Measurements from ENCODE around the gene HPCAL1.

DNA sequence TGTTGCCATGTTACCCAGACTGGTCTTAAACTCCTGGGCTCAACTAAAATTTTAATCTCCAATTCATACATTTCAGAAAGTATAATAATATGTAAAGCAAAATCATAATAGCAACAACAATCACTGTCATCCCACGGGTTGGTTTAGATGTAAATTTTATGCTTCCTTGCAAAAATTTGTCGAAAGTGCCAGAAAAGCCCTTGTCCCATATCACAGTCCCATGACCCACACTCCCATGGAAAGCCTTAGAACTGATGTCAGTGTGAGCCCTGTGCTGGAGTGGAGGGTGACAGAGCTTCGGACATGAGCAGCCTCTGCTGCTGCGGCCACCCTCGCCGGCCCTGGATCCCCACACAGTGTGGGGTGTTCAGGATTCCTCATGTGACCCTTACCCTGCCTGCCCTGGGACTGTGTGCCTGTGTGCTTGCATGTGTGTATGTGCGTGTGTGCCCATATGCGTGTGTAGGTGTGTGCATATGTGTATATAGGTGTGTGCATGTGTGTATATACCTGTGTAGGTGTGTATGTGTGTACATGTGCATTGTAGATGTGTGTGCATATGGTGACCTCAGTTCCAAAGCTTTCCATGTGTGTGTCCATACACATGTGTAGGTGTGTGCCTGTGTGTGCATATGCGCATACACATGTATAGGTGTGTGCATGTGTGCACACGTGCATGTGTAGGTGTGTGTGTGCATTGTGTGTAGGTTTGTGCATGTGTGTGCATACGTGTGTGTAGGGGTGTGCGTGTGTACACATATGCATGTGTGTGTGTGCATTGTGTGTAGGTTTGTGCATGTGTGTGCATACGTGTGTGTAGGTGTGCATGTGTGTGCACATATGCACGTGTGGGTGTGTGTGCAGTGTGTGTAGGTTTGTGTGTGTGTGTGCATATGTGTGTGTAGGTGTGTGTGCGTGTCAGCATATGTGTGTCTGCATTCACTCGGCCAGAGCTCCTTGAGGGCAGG is 65.1 kb downstream of the HPCAL1 start:
- TF ChIP-seq, protein P1, sequence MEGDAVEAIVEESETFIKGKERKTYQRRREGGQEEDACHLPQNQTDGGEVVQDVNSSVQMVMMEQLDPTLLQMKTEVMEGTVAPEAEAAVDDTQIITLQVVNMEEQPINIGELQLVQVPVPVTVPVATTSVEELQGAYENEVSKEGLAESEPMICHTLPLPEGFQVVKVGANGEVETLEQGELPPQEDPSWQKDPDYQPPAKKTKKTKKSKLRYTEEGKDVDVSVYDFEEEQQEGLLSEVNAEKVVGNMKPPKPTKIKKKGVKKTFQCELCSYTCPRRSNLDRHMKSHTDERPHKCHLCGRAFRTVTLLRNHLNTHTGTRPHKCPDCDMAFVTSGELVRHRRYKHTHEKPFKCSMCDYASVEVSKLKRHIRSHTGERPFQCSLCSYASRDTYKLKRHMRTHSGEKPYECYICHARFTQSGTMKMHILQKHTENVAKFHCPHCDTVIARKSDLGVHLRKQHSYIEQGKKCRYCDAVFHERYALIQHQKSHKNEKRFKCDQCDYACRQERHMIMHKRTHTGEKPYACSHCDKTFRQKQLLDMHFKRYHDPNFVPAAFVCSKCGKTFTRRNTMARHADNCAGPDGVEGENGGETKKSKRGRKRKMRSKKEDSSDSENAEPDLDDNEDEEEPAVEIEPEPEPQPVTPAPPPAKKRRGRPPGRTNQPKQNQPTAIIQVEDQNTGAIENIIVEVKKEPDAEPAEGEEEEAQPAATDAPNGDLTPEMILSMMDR (conservative IDR thresholded peaks at IDR 0.05; ENCODE audit: low read depth in 2 of 2) = no peak
- TF ChIP-seq, protein P2, sequence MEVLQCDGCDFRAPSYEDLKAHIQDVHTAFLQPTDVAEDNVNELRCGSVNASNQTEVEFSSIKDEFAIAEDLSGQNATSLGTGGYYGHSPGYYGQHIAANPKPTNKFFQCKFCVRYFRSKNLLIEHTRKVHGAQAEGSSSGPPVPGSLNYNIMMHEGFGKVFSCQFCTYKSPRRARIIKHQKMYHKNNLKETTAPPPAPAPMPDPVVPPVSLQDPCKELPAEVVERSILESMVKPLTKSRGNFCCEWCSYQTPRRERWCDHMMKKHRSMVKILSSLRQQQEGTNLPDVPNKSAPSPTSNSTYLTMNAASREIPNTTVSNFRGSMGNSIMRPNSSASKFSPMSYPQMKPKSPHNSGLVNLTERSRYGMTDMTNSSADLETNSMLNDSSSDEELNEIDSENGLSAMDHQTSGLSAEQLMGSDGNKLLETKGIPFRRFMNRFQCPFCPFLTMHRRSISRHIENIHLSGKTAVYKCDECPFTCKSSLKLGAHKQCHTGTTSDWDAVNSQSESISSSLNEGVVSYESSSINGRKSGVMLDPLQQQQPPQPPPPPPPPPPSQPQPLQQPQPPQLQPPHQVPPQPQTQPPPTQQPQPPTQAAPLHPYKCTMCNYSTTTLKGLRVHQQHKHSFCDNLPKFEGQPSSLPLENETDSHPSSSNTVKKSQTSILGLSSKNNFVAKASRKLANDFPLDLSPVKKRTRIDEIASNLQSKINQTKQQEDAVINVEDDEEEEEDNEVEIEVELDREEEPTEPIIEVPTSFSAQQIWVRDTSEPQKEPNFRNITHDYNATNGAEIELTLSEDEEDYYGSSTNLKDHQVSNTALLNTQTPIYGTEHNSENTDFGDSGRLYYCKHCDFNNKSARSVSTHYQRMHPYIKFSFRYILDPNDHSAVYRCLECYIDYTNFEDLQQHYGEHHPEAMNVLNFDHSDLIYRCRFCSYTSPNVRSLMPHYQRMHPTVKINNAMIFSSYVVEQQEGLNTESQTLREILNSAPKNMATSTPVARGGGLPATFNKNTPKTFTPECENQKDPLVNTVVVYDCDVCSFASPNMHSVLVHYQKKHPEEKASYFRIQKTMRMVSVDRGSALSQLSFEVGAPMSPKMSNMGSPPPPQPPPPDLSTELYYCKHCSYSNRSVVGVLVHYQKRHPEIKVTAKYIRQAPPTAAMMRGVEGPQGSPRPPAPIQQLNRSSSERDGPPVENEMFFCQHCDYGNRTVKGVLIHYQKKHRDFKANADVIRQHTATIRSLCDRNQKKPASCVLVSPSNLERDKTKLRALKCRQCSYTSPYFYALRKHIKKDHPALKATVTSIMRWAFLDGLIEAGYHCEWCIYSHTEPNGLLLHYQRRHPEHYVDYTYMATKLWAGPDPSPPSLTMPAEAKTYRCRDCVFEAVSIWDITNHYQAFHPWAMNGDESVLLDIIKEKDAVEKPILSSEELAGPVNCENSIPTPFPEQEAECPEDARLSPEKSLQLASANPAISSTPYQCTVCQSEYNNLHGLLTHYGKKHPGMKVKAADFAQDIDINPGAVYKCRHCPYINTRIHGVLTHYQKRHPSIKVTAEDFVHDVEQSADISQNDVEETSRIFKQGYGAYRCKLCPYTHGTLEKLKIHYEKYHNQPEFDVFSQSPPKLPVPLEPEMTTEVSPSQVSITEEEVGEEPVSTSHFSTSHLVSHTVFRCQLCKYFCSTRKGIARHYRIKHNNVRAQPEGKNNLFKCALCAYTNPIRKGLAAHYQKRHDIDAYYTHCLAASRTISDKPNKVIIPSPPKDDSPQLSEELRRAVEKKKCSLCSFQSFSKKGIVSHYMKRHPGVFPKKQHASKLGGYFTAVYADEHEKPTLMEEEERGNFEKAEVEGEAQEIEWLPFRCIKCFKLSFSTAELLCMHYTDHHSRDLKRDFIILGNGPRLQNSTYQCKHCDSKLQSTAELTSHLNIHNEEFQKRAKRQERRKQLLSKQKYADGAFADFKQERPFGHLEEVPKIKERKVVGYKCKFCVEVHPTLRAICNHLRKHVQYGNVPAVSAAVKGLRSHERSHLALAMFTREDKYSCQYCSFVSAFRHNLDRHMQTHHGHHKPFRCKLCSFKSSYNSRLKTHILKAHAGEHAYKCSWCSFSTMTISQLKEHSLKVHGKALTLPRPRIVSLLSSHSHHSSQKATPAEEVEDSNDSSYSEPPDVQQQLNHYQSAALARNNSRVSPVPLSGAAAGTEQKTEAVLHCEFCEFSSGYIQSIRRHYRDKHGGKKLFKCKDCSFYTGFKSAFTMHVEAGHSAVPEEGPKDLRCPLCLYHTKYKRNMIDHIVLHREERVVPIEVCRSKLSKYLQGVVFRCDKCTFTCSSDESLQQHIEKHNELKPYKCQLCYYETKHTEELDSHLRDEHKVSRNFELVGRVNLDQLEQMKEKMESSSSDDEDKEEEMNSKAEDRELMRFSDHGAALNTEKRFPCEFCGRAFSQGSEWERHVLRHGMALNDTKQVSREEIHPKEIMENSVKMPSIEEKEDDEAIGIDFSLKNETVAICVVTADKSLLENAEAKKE (CRISPR knock-in tag; IDR thresholded peaks at IDR 0.05) = no peak
- TF ChIP-seq, protein P3, sequence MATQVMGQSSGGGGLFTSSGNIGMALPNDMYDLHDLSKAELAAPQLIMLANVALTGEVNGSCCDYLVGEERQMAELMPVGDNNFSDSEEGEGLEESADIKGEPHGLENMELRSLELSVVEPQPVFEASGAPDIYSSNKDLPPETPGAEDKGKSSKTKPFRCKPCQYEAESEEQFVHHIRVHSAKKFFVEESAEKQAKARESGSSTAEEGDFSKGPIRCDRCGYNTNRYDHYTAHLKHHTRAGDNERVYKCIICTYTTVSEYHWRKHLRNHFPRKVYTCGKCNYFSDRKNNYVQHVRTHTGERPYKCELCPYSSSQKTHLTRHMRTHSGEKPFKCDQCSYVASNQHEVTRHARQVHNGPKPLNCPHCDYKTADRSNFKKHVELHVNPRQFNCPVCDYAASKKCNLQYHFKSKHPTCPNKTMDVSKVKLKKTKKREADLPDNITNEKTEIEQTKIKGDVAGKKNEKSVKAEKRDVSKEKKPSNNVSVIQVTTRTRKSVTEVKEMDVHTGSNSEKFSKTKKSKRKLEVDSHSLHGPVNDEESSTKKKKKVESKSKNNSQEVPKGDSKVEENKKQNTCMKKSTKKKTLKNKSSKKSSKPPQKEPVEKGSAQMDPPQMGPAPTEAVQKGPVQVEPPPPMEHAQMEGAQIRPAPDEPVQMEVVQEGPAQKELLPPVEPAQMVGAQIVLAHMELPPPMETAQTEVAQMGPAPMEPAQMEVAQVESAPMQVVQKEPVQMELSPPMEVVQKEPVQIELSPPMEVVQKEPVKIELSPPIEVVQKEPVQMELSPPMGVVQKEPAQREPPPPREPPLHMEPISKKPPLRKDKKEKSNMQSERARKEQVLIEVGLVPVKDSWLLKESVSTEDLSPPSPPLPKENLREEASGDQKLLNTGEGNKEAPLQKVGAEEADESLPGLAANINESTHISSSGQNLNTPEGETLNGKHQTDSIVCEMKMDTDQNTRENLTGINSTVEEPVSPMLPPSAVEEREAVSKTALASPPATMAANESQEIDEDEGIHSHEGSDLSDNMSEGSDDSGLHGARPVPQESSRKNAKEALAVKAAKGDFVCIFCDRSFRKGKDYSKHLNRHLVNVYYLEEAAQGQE (IDR thresholded peaks at IDR 0.05; ENCODE audit: unreplicated experiment) = no peak
- TF ChIP-seq POLR2AphosphoS5 (IDR thresholded peaks at IDR 0.05; ENCODE audit: low read depth) = no peak
- TF ChIP-seq, protein P4, sequence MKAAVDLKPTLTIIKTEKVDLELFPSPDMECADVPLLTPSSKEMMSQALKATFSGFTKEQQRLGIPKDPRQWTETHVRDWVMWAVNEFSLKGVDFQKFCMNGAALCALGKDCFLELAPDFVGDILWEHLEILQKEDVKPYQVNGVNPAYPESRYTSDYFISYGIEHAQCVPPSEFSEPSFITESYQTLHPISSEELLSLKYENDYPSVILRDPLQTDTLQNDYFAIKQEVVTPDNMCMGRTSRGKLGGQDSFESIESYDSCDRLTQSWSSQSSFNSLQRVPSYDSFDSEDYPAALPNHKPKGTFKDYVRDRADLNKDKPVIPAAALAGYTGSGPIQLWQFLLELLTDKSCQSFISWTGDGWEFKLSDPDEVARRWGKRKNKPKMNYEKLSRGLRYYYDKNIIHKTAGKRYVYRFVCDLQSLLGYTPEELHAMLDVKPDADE (IDR thresholded peaks at IDR 0.05) = no peak
- TF ChIP-seq EZH2phosphoT487 (IDR thresholded peaks at IDR 0.05; ENCODE audit: unreplicated experiment) = no peak
- TF ChIP-seq EZH2 (IDR thresholded peaks at IDR 0.05; ENCODE audit: low read depth, unreplicated experiment) = no peak
- no peak for TF ChIP-seq STAT1 (IDR thresholded peaks at IDR 0.05; ENCODE audit: unreplicated experiment)
- no peak for TF ChIP-seq CREB1 (CRISPR knock-in tag; IDR thresholded peaks at IDR 0.05; ENCODE audit: low read depth)
- TF ChIP-seq ZNF331 (CRISPR knock-in tag; IDR thresholded peaks at IDR 0.05; ENCODE audit: low read depth) = no peak
- TF ChIP-seq NANOG (IDR thresholded peaks at IDR 0.05; ENCODE audit: borderline replicate concordance) = no peak
- no peak for TF ChIP-seq JUNB (IDR thresholded peaks at IDR 0.05; ENCODE audit: unreplicated experiment)

All from GM23338 (cell line).